Body of pancreas (tissue), 4 donors: ENCODE data around the gene BCAS4. TPM values are rescaled to one million over a fixed set of nuclear protein-coding genes. Genes with fewer than 3 reads are reported as not detected.
"Not testable (repeated sequence)": the region's sequence is repeated elsewhere in the genome, so short reads cannot be mapped to it uniquely, and the experiment has no call there.

ENCODE experiments used
- ATAC-seq: fragments of 150-250 bp; one replicate; pipeline ENCODE4 v1.9.1; 2016
- DNase-seq, 4 donors: peaks; one replicate each; pipeline ENCODE4 v3.0.0-alpha.2; 2019
- H3K27ac ChIP-seq, 4 donors: fragments of 200-600 bp; sonication (generic); 1 replicate in 3 of 4; 2 replicates in 1 of 4; pipeline versions ENCODE4 v1.5.1 to v1.6.1; 2016 to 2019; ENCODE audit warnings: mild to moderate bottlenecking in 1 of 4, mixed read lengths in 1 of 4, moderate library complexity in 1 of 4
- H3K27me3 ChIP-seq, 2 donors: fragments of 200-600 bp; sonication (generic); one replicate each; pipeline ENCODE4 v1.6.0; 2016; ENCODE audit warnings: mild to moderate bottlenecking in 1 of 2
- H3K36me3 ChIP-seq, 2 donors: fragments of 200-600 bp; sonication (generic); replicated peaks in 1 of 2; 2 replicates each; pipeline ENCODE4 v1.5.1; 2016; ENCODE audit warnings: low read depth in 2 of 2; ENCODE audit not compliant: insufficient read depth in 1 of 2
- H3K4me1 ChIP-seq: fragments of 200-600 bp; sonication (generic); one replicate; pipeline ENCODE4 v1.6.0; 2016
- H3K4me3 ChIP-seq, 2 donors: fragments of 200-600 bp; sonication (generic); 1 replicate in 1 of 2; 2 replicates in 1 of 2; pipeline ENCODE4 v1.5.1; 2016 to 2019
- H3K9me3 ChIP-seq, 3 donors: fragments of 200-600 bp; sonication (generic); 1 replicate in 2 of 3; 2 replicates in 1 of 3; pipeline ENCODE4 v1.5.1; 2016
- CTCF ChIP-seq, 7 experiments: fragments of 450-650 bp in 4 of 7; fragments of 200-600 bp in 3 of 7; sonication (generic) in 3 of 7; IDR thresholded peaks; one replicate each; pipeline ENCODE4 v1.5.1; 2016 to 2019; ENCODE audit warnings: antibody characterized with exemption in 7 of 7
- POLR2A ChIP-seq, 3 donors: fragments of 450-650 bp; IDR thresholded peaks; one replicate each; pipeline ENCODE4 v1.6.1; 2016; ENCODE audit warnings: antibody characterized with exemption in 3 of 3, mild to moderate bottlenecking in 2 of 3
- WGBS, 2 donors: methylation state at CpG; one replicate each; pipeline ENCODE4 v1.1.5; 2017; 5-methylcytosine and 5-hydroxymethylcytosine counted together
- intact Hi-C: fragments of 100-400 bp; cut with DNase I; formaldehyde crosslinking; loops from one replicate; pipeline ENCODE4 v1.15.1; 2023
- total RNA-seq, 2 donors: library from RNA; depleted of rRNA; stranded (reverse); fragments of >200 nt; gene quantifications; one replicate each; pipeline ENCODE4 v1.1.0, GENCODE V29; 2016

BCAS4 gene
- total RNA-seq, 2 donors from 2014 or later: under 0.01 to 2.3 TPM

- intact Hi-C loops, H3K4me3 ChIP-seq, H3K27me3 ChIP-seq, ATAC-seq, H3K36me3 ChIP-seq, H3K9me3 ChIP-seq, H3K27ac ChIP-seq: not testable (repeated sequence)
- peaks cover 29% of the 10 kb centered on the region for H3K4me1 ChIP-seq
- TF ChIP-seq CTCF (IDR thresholded peaks at IDR 0.05): peak in 3 of 7 experiments; percentile 12 to 27 (median 19)
- peak in 2 of 4 donors; percentile 27 to 37 for DNase-seq
- 47 to 56% methylated on average over 13 of the region's 13 CpGs for WGBS, 2 donors
Observed at GRCh38 chr20:50793575-50794016, 1.3 kb upstream of the BCAS4 start.

- DNase-seq (peak in 1 of 4 donors; percentile 16), ATAC-seq (no peak)
- no peak overlapping the region for H3K4me3 ChIP-seq
- WGBS, 2 donors: 20 to 38% methylated on average over 27 to 35 of the region's 35 CpGs
- TF ChIP-seq CTCF (IDR thresholded peaks at IDR 0.05): peak in 2 of 7 experiments; percentile 59 to 61
- TF ChIP-seq POLR2A (IDR thresholded peaks at IDR 0.05): no peak
- H3K9me3 ChIP-seq: no peaks in the 10 kb centered on the region
- H3K27me3 ChIP-seq: no peaks in the 10 kb centered on the region
- intact Hi-C loops: no loop called here
- H3K4me1 ChIP-seq: peaks cover 29% of the 10 kb centered on the region
- no peaks in the 10 kb centered on the region for H3K36me3 ChIP-seq
- peak overlapping the region in 1 of 4 donors; percentile 59 for H3K27ac ChIP-seq
Observed at GRCh38 chr20:50794181-50794845, 548 bp upstream of the BCAS4 start.

GRCh38 chr20:50797142-50797541 lies 2.3 kb downstream of the BCAS4 start:
- Histone ChIP-seq H3K36me3 (no peaks in the 10 kb centered on the region), H3K27ac (no peak overlapping the region), H3K4me3 (no peak overlapping the region), H3K9me3 (no peaks in the 10 kb centered on the region), H3K4me1 (peaks cover 18% of the 10 kb centered on the region), H3K27me3 (no peaks in the 10 kb centered on the region)
- intact Hi-C loops: no loop called here
- 81 to 85% methylated on average over 4 of the region's 4 CpGs for WGBS, 2 donors
- TF ChIP-seq CTCF (IDR thresholded peaks at IDR 0.05): no peak
- no peak for TF ChIP-seq POLR2A (IDR thresholded peaks at IDR 0.05)
- DNase-seq (no peak), ATAC-seq (no peak)

GRCh38 chr20:50798650-50799049 lies 3.8 kb downstream of the BCAS4 start:
- Histone ChIP-seq H3K4me3 (no peak overlapping the region), H3K9me3 (no peaks in the 10 kb centered on the region), H3K27ac (no peak overlapping the region), H3K36me3 (no peaks in the 10 kb centered on the region), H3K27me3 (no peaks in the 10 kb centered on the region), H3K4me1 (peaks cover 18% of the 10 kb centered on the region)
- intact Hi-C loops: no loop called here
- TF ChIP-seq POLR2A (IDR thresholded peaks at IDR 0.05) (no peak), CTCF (IDR thresholded peaks at IDR 0.05) (no peak)
- 88 to 89% methylated on average over 7 of the region's 7 CpGs for WGBS, 2 donors
- DNase-seq (no peak), ATAC-seq (no peak)
